HG02870 (cell line): ENCODE measurements around the gene ZNF165.
A peak's percentile ranks its signal among the peaks of the same experiment; 100 is the strongest.
"Not testable (repeated sequence)": the region's sequence is repeated elsewhere in the genome, so short reads cannot be mapped to it uniquely, and the experiment has no call there.

Source experiments
- ATAC-seq: cut with Tn5 transposase; IDR thresholded peaks from one replicate; pipeline ENCODE4 v1.9.1; 2021; ENCODE audit warnings: mild to moderate bottlenecking, moderate library complexity; ENCODE audit not compliant: unreplicated experiment

Gene ZNF165

GRCh38 chr6:28080381-28080630, at the start of gene ZNF165:
TSS of gene ZNF165 (plus strand) at chr6:28080568. CDS start at chr6:28085481, 4,913 bp downstream.
- ATAC-seq, result peak; percentile 21

- ATAC-seq, result no peak
These were observed 26.8 kb upstream of the ZNF165 start for GRCh38 chr6:28053584-28053983.

GRCh38 chr6:28060405-28060804, 20.0 kb upstream of the ZNF165 start:
- ATAC-seq, result no peak

- ATAC-seq, result no peak
These were observed 16.1 kb upstream of the ZNF165 start for GRCh38 chr6:28064272-28064671.

GRCh38 chr6:28068067-28068466, 12.3 kb upstream of the ZNF165 start:
- no peak for ATAC-seq

- not testable (repeated sequence) for ATAC-seq
These were observed 9.4 kb upstream of the ZNF165 start for GRCh38 chr6:28070968-28071367.

- no peak for ATAC-seq
These were observed 2.3 kb upstream of the ZNF165 start for GRCh38 chr6:28078050-28078449.

GRCh38 chr6:28078836-28079235, 1.5 kb upstream of the ZNF165 start:
- no peak for ATAC-seq

GRCh38 chr6:28080631-28081485, 490 bp downstream of the ZNF165 start:
- ATAC-seq, result peak; percentile 56

- ATAC-seq, result peak; percentile 54
These were observed 1.1 kb downstream of the ZNF165 start for GRCh38 chr6:28081486-28081751.

GRCh38 chr6:28082939-28083338, 2.6 kb downstream of the ZNF165 start:
- no peak for ATAC-seq

GRCh38 chr6:28089054-28089453, 8.7 kb downstream of the ZNF165 start:
- no peak for ATAC-seq

- ATAC-seq, result no peak
These were observed 10.7 kb downstream of the ZNF165 start for GRCh38 chr6:28090917-28091586.

- ATAC-seq, result not testable (repeated sequence)
These were observed 21.9 kb downstream of the ZNF165 start for GRCh38 chr6:28102222-28102621.

- ATAC-seq, result not testable (repeated sequence)
These were observed 22.3 kb downstream of the ZNF165 start for GRCh38 chr6:28102699-28103098.

- peak; percentile 94 for ATAC-seq
These were observed 24.2 kb downstream of the ZNF165 start for GRCh38 chr6:28104392-28105244.

- ATAC-seq, result no peak
These were observed 24.9 kb downstream of the ZNF165 start for GRCh38 chr6:28105245-28105639.

- no peak for ATAC-seq
These were observed 27.1 kb downstream of the ZNF165 start for GRCh38 chr6:28107506-28107905.

GRCh38 chr6:28111964-28112363, 31.6 kb downstream of the ZNF165 start:
- no peak for ATAC-seq

- no peak for ATAC-seq
These were observed 35.4 kb downstream of the ZNF165 start for GRCh38 chr6:28115799-28116198.

- no peak for ATAC-seq
These were observed 37.1 kb downstream of the ZNF165 start for GRCh38 chr6:28117386-28118050.
